Colon (tissue), 2 donors: ENCODE measurements around the gene C13orf42.

Experiments
- FAIRE-seq: peaks from 2 replicates; lab custom pipeline; 2012; peaks lifted over from hg19 to GRCh38; lab: Jason Lieb, UNC
- donor health status: control.
- donor health status: control.

The C13orf42 gene

DNA sequence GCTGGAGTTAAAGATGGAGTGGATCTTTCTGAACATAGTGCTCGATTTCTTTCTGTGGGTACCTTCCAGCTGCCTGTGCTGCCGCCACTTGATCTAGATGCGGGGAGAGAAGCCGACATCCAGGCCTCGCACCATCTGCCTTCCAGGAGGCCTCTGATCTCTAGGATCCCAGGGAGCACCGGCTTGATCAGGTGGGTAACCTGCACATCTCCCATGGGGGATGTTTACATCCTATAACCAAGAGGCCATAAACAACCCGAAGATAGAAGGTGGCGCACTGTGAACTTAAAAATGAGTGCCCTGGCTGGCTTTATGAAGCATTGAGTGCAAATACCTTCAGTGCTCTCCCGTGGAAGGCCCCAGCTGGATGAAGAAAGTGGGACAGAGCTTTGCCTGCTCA, at the start of gene C13orf42:
C13orf42 (minus strand) TSS at position 101 of the 400 bp plus-strand sequence; CDS start at position 36, 65 bp downstream.
- FAIRE-seq: no peak

DNA sequence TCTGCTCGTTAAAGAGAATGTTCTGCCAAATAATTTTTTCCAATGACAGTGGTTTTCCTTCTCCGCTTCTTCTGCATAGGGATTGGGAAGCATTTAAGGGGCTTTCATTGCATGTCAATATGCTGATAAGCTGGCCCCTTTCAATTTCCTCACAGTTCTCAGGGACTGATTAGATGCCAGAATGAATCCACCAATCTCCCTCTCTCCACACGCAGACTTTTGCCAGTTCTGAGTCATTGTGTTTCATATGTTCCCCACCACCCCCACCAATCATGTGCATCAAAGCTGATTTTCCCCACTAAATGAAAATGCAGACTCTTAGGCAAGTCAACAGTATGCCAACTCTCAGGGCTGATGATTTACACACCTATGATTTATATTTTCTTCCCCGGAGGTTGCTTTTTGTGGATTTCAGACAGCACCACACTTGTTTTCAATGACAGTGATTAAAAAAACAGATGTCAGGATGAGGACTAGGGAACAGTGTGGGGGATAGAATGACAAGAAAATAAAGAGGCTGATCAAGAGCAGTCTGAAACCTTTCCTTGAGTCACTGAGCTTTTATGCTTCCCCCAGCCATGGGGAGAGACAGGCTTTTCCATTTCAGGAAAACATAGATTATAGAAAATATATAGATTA, 47.9 kb upstream of the C13orf42 start:
- FAIRE-seq: no peak

DNA sequence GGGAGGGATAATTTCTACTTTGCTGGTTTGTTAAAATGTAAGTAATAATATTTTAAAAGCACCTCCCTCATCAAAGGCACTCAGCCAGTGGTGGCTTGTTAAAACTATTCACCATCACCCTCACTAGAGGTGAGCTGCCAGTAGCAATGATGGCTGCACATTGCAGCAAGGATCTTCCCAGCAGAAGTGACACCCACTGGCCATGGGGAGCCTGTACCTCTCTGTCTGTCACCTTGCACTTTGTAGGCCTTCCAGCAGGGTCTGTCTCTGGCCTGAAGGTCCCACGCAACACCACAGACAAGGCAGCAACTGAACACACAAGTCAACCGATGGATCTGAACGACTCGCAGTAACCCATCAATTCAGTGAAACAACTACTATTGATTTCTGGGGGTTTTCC, 47.3 kb upstream of the C13orf42 start:
- FAIRE-seq: no peak

DNA sequence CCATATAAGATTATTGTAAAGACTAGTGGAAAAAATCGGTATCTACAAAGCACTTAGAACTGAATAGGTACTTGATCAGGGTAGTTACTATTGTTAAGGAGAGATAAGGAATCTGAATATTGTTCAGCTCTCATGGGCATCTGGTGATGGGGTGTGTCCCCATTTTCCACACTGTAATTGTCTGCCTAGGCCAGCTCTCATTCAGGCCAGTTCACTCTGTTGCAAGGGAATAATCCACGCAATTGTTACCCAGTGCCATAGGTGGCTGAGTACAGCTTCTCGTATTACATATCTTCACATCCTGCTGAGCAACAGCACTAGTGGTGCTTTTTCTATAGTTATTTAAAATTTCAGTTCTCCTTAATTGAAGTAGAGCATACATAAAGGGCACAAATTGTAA, 45.6 kb upstream of the C13orf42 start:
- no peak for FAIRE-seq

DNA sequence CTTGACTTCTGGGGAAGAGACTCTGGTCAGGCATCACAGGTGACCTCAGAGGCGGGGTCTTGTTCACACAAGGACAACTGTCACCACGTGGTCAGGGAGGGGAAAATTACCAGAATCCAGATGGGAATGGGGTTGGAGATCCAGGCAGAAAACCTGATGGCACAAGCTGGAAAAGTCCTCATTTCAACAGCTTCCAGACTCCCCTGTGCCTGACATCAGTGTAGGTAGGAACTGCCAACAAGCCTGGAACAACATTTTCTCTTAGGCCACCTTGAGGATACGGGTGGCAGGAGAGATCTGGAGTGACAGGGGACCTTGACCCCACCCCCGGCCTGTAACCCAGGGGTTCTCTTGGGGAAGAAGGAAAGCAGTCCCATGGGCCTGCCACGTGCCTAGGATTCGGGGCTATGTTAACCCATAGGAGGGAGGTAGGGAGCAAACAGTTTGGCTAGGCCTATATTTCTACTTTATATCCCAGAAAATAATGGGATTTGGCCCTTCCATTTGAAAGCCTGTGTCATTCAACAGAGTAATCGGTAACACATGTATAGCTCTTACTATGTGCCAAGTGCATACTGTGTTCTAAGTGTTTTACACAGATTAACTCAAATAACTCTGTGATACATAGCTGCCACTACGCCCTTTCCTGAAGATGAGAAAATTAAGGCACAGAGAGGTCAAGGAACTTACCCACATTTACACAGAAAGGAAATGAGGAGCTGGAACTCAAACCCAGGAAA, 44.9 kb upstream of the C13orf42 start:
- no peak for FAIRE-seq

DNA sequence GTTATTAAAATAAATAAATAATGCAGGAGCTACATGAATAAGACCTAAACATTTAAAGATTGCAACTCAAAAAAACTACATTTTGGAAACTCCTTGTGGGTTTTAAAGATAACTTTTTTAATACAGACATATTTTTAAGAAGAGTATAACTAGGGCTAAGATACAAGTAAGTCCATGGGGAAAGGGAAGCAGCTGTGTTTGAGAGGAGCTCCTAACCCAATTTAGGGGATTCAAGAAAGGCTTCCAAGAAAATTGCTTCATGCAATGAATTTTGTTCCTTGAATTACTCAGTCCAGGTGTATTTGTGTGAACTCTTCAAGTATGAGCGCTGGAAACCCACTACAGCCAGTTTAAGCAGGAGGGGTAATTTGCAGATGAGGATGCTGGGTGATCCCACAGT, 44.1 kb upstream of the C13orf42 start:
- no peak for FAIRE-seq

DNA sequence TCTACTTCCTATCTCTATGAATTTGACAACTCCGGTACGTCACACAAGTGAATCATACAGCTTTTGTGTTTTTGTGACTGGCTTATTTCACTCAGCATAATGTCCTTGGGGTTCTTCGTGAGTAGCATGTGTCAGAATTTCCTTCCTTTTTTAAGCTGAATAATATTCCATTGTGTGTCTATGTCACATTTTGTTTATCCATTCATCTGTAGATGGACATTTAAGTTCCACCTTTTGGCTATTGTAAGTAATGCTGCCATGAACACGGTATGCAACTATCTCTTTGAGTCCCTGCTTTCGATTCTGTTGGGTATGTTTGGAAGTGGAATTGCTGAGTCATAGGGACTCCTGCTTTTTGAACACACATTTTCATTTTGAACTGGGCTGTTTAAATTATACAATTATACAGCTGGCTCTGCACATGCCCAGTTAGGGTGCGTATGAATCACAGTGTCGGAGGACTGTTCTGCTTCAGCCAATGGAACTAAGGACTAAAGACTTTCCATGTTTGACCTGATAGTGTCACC, 43.0 kb upstream of the C13orf42 start:
- FAIRE-seq: no peak

DNA sequence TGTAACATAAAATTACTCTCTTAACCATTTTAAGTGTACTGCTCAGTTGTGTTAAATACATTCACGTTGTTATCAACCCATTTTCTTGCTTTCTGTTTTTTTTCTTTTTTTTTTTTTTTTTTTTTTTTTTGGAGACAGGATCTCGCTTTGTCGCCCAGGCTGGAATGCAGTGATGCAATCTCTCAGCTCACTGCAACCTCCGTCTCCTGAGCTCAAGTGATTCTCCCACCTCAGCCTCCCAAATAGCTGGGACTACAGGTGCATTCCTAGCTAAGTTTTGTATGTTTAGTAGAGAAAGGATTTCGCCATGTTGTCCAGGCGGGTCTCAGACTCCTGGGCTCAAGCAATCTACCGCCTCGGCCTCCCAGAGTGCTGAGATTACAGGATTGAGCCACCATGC, 42.5 kb upstream of the C13orf42 start:
- no peak for FAIRE-seq

DNA sequence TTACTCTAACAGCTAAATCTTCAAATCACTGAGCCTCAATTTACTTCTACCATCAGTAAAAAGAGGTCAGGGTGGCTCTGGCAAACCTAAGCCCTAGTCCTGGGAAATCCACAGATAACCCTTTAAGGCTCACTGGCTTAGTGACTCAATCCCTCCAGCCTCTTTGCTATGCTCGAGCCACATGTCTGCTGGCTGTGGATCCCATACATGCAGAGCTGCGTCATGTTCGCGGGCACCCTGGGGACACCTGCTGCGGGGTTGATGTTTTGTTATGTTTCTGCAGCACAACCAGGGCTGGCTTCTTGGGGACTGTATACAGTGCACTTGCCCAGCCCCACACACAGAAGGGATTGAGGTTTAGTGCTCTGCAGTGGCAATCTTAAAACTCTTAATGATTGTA, 41.6 kb upstream of the C13orf42 start:
- no peak for FAIRE-seq

DNA sequence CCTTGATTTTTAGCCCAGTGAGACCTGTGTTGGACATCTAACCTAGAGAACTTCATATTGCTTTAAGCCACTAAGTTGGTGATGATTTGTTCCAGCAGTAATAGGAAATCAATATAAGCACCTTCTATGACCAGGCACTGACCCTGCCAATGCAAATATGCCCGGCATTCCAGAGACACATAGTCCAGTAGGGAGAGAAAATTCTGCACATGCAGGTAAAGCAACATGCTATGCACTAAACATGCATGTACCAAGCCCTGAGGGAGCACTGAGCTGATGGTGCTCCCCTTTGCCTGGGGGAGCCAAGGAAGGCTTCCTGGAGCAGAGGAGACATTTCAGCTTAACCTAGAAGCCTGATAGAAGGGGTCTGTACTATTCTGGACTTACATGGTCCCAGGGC, 40.4 kb upstream of the C13orf42 start:
- no peak for FAIRE-seq

DNA sequence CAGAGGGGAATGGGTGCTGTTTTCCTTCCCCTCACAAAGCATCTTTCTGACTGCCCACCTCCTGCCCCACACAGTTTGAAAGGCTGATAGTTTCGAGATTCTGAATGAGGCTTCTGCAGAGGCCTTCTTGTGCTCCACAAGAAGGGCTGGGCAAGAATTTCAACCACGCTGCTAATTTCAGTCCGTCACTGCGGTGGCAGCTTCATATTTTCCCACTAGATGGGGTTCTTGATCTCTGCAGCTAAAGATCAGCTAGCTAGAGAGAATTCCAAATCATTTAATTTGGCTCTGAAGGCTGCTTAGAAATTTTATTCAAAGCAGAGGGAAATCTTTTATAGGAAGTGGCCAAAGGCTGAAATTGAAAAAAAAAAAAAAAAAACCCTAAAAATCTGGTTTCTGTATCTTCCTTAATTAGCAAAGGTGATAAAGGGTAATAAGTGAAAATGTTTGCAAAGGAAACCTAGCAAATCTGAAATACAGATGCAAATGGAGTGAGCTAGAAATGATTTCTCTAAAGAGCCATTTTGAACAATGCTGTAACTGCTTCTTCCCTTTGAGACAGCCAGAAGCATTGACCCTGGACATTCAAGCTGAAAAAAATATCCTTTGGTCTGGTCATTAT, 38.0 kb upstream of the C13orf42 start:
- FAIRE-seq: no peak

DNA sequence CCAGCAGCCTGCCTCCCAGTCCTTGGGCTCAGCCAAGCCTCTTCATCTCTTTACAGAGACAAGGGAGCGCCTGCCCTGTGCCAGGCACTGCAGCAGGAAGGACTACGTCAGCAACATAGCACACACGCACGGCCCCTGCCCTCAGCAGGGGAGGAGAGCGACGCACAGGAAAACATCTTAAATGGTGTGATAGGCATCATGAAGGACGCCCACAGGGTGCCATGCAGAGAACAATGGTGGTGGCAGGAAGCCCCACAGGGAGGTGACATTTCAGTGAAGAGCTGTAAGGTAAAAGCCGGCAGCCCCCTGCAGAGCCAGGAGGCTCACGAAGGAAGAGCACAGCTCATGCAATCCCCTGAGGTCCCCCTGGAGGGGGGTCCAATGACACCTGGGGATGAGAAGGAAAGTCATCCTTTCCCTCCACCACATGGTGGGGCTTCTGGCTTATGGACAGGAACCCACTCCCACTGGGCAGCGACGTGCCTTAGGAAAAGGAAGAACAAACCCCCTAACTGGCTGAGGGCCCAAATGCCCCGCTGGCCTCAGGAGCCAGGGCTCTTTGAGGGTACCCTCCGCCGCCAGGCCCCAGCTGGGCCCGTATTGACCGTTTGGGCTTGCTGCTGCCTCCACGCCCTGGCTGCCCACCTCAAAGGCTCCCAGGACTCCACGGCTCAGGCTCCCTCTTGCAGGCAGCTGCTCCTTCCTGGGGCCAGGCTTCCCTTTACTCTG, 37.3 kb upstream of the C13orf42 start:
- FAIRE-seq: no peak

DNA sequence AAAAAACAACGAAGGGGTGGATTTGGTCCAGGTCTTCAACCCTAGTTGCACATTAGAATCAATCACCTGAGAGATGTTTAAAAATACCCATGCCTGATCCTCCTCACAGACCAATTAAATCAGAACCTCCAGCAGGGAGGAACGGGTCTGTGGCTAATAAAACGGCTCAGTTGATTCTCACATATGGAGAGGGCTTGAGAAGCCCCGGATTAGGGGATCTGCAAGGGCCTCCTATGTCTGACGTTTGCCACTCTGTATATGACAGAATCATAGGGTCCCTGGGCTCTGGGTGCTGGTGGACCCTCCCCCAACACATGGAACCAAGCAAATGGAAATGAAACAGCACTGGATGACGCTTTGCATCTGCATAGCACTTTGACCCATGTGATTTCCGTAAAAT, 36.7 kb upstream of the C13orf42 start:
- no peak for FAIRE-seq

DNA sequence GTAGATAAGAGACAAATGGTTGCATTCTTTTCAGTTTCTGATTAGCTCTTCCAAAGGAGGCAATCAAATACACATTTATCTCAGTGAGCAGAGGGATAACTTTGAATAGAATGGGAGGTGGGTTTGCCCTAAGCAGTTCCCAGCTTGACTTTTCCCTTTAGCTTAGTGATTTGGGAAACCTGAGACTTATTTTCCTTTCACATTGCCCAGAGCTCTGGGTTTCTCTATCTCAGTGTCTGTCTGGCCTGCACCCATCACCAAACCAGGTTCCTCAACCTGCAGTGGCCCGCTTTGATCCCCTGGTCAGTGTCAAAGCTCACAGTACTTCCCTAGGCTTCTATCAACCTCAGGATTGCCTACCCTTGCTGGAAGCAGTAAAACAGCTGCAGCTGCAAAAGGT, 35.6 kb upstream of the C13orf42 start:
- no peak for FAIRE-seq

DNA sequence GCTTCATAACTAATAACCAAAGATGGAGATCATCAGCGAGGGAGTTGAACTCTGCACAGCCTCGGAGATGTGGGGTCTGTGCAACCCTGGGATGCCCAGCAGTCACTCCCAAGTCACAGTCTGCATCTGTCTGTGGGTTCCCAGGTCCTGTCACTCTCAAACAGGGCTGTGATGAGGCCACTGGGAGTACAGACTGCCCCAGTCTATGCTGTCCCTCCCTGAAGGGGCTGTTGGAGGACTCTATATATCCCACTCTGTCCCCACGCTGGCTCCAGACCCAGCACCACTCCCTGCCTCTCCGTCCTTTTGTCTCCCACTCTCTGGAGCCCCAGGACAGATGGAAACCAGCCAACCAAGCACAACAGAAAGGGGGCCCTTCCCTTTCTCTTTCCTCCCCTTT, 26.2 kb upstream of the C13orf42 start:
- FAIRE-seq: no peak

DNA sequence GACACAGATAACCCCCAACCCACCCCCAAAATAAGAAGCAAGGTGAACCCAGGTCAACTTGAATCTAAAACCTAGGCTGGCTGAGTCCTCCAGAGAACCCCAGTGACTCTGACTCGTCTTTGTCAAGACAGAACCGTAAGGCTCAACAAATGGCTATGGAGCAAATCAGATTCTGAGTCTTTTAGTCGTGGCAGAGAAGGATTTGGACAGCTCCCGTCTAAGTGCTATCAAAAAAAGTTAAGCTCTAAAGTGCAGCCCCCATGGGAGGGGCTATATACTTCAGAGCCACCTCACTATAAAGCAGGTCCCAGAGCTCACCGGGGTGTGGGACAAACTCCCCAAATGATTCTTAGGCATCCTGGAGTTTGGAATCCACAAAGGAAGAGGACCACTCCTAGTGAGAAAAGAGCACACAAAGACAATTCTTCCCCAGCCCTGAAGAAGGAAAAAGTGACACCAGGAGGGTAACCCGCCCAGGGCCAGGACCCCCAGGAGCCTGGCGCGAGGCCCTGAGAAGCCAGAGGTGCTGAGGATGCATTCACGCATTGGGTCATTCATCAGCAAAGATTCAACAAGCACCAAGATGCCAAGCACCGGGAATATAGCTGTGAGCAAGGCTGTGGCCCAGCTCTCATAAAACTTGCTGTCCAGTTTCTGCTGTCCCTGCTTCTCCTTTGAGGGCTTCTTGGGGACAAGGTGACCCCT, 25.4 kb upstream of the C13orf42 start:
- FAIRE-seq: no peak

DNA sequence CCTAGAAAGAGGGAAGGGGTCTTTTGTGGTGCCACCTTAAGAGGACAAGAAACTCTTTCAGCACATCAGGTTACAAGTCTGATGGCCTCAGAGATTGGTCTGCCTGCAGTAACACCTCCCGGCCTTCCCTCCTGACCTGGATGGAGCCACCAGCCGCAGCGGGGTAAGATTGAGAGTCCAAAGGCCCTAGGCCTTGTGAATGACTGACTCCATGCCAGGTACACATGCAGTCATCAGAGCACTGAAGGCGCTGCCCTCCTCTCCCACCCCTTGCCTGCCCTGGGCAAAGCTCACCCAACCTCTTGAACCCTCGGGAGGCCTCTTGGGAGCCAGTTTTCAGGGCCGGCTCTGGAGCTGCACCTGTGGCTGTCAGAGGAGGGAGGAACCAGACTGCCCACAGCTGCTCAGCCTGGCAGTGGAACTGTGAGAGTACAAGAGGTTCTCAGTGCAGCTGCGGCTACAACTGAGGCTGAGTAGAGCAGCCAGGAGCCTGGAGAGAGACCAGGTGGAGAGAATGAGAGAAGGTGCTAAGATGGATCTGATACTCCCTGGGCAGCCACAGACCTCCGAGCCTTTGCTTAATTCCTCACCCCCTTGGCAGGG, 23.8 kb upstream of the C13orf42 start:
- no peak for FAIRE-seq

DNA sequence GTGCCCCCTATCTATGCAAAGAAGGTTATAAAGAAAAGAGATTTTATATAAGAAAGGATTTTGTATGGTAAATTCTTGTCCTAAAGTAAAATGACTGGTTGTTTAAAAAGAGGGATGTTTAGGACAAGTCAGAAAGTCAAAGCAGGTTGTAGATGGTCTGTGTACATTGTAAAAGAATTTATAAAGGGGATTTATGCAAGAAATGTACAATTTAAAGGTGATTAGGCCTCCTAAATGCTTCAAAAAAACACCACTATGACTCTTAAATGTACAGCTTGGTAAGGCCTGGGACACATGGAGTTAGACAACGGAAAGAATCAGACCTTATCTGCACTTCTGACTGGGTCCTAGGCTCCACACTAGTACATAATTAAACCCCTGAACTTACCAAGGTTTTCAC, 19.3 kb upstream of the C13orf42 start:
- FAIRE-seq: no peak

DNA sequence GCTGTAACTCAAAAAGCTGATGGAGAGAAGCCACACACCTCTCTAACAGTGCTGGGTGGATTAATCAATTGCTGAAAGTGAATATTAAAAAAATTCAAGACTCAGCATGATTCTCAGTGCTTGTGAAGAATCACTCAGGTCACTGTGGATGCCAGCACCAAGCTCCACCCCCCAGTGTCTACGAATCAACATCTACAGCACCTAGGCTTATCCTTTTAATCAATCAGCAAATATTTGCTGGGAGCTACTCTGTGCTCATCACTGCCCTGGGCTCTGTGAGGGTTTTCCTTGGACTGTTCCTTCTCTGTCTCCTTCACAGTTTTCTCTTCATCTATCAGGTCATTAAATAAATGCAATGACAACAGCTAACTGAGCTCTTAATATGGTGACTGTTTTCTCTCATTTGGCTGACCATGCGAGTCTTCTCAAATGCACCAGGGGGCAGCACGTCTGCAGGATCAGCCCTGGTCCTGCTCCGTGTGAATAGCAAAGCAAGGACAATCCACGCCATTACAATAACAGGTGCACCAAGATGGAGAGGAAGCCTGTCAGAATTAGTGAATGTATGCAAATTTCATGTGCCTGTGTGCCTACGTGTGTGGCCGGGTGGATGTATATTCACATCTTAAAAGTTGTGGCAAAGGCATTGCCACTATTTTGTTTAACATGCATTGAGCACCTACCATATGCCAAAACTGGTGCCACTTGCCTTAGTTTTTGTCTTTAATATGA, 14.6 kb upstream of the C13orf42 start:
- no peak for FAIRE-seq

DNA sequence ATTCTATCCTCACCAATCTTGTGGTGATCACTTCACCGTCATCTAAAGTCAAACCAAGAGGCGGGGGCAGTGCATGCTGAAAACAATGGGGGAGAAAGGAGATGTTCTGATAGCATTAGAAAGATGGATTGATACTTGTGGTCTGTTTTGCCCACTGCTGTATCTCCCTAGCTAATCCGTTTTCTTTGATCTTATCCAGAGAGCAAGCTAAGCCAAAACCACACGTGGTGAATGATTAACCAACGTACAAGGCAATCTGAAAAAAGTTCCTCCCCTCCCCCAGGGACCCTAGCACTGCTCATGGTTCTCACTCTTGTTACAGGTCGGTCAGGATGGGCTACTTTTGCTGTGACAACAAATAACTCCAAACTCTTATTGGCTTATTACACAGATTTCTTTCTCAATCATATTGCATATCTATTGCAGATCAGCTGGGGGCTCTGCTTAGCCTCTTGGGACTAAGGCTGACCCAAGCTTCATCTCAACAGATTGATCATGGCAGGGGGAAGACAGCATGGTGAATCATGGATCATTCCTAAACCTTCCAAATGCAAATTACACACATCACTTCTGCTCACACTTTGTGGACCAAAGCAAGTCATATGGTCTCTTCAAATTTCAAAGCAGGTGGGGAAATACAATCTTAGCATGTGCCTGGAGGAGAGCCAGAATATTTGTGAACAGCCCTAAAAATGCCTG, 11.9 kb upstream of the C13orf42 start:
- no peak for FAIRE-seq
